ENCODE data around the gene DOCK8. TPM values are rescaled to one million over a fixed set of nuclear protein-coding genes. Genes with fewer than 3 reads are reported as not detected.
A peak's percentile ranks its signal among the peaks of the same experiment; 100 is the strongest.

DOCK8 gene
- total and polyA plus RNA-seq, 2 of the 13 experiments (the other 11 are each of a cell fraction or from before 2014, with no cell fraction given): 0.28 to 0.38 TPM

DNA sequence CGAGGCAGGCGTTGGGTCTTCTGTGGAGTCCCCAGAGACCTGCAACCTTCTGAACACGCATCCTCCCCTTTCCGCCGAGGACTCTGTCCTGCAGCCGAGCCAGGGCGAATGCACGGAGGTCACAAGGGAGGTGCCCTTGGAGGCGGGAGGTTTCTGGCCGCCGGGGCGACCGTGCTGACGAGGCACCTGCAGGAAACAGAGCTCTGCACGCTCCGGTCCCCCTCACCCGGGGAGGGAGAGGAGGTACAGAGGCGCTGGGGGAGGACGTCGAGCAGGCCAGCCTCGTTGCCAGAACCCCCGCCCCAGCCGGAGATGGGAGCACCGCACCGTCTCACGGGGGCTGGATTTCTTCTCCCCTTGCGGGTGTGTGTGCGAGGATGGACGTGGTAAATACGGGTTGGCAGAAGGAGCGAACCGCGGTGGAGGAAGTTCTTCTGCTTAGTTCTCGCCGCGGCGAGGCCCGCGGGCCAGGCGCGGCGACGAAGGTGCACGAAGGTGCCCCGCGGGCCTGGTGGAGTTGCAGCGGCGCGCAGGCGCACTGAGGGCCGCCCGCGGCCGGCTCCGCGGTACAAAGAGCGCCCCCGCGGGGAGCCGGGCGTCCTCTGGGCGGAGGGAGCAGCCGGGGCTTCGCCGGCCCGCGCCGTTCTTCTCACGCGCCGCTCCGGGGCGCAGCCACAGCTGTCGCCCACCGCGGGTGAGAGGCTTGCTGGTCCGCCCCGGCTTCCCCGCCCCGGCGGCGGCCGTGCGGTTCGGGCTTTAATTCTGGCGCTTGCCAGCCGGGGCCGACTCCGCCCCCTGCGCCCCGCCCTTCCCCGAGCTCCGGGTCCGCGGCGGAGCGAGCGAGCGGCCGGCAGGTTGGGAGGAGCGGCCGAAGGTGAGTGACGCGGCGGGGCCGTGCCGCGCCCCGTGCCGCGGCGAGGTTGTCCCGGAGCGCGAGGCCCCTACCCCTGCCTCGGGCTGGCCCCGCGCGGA lies 289.5 kb downstream of the DOCK8 start, which contains the start of gene KANK1 (continued):
- TF ChIP-seq ESRRA (CRISPR knock-in tag; IDR thresholded peaks at IDR 0.05; ENCODE audit: low read depth) (0 out of 2 replicates have a peak, but pooled peaks have one; percentile 45), GFI1 (CRISPR knock-in tag; IDR thresholded peaks at IDR 0.05; ENCODE audit: borderline replicate concordance) (no peak), ZNF614 (CRISPR knock-in tag; IDR thresholded peaks at IDR 0.05; ENCODE audit: borderline replicate concordance) (0 out of 2 replicates have a peak, but pooled peaks have one; percentile 22), ZNF841 (CRISPR knock-in tag; IDR thresholded peaks at IDR 0.05; ENCODE audit: borderline replicate concordance) (peak; percentile 17; the same call in 1 of the 2 replicates), ZNF772 (CRISPR knock-in tag; IDR thresholded peaks at IDR 0.05) (0 out of 2 replicates have a peak, but pooled peaks have one; percentile 38), KAT7 (CRISPR knock-in tag; IDR thresholded peaks at IDR 0.05; ENCODE audit: borderline replicate concordance) (no peak), MZF1 (CRISPR knock-in tag; IDR thresholded peaks at IDR 0.05; ENCODE audit: borderline replicate concordance) (no peak), ZSCAN31 (CRISPR knock-in tag; IDR thresholded peaks at IDR 0.05; ENCODE audit: low read depth) (no peak; the same call in 1 of the 2 replicates), ZNF83 (CRISPR knock-in tag; IDR thresholded peaks at IDR 0.05; ENCODE audit: borderline replicate concordance) (peak; percentile 36; the same call in 1 of the 2 replicates), SRSF1 (optimal IDR thresholded peaks at IDR 0.05; ENCODE audit: low read depth, low read length) (no peak), ZNF510 (CRISPR knock-in tag; IDR thresholded peaks at IDR 0.05; ENCODE audit: low read depth) (0 out of 2 replicates have a peak, but pooled peaks have one; percentile 77), ZNF75D (CRISPR knock-in tag; IDR thresholded peaks at IDR 0.05; ENCODE audit: borderline replicate concordance) (peak; percentile 62; the same call in 1 of the 2 replicates), JARID2 (CRISPR knock-in tag; IDR thresholded peaks at IDR 0.05; ENCODE audit: insufficient replicate concordance) (no peak), ZNF563 (CRISPR knock-in tag; IDR thresholded peaks at IDR 0.05) (peak; percentile 81), ZNF225 (CRISPR knock-in tag; IDR thresholded peaks at IDR 0.05) (peak; percentile 61; the same call in 1 of the 2 replicates), ZNF558 (CRISPR knock-in tag; IDR thresholded peaks at IDR 0.05; ENCODE audit: borderline replicate concordance) (peak; percentile 63; the same call in 1 of the 2 replicates), ZNF761 (CRISPR knock-in tag; conservative IDR thresholded peaks at IDR 0.05) (0 out of 2 replicates have a peak, but pooled peaks have one; percentile 27), ZNF678 (CRISPR knock-in tag; IDR thresholded peaks at IDR 0.05) (peak; percentile 40; the same call in 1 of the 2 replicates)
- TF ChIP-seq, protein P1, sequence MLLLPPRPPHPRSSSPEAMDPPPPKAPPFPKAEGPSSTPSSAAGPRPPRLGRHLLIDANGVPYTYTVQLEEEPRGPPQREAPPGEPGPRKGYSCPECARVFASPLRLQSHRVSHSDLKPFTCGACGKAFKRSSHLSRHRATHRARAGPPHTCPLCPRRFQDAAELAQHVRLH (CRISPR knock-in tag; IDR thresholded peaks at IDR 0.05; ENCODE audit: borderline replicate concordance, low read depth): peak; percentile 73; the same call in 1 of the 2 replicates
- TF ChIP-seq, protein P2, sequence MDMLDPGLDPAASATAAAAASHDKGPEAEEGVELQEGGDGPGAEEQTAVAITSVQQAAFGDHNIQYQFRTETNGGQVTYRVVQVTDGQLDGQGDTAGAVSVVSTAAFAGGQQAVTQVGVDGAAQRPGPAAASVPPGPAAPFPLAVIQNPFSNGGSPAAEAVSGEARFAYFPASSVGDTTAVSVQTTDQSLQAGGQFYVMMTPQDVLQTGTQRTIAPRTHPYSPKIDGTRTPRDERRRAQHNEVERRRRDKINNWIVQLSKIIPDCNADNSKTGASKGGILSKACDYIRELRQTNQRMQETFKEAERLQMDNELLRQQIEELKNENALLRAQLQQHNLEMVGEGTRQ (IDR thresholded peaks at IDR 0.05; ENCODE audit: low read depth, low read length): no peak
- TF ChIP-seq, protein P2 (CRISPR knock-in tag; IDR thresholded peaks at IDR 0.05; ENCODE audit: borderline replicate concordance): no peak; the same call in 1 of the 2 replicates
- TF ChIP-seq, protein P3, sequence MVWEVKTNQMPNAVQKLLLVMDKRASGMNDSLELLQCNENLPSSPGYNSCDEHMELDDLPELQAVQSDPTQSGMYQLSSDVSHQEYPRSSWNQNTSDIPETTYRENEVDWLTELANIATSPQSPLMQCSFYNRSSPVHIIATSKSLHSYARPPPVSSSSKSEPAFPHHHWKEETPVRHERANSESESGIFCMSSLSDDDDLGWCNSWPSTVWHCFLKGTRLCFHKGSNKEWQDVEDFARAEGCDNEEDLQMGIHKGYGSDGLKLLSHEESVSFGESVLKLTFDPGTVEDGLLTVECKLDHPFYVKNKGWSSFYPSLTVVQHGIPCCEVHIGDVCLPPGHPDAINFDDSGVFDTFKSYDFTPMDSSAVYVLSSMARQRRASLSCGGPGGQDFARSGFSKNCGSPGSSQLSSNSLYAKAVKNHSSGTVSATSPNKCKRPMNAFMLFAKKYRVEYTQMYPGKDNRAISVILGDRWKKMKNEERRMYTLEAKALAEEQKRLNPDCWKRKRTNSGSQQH (CRISPR knock-in tag; IDR thresholded peaks at IDR 0.05; ENCODE audit: low read depth): no peak
- TF ChIP-seq, protein P4, sequence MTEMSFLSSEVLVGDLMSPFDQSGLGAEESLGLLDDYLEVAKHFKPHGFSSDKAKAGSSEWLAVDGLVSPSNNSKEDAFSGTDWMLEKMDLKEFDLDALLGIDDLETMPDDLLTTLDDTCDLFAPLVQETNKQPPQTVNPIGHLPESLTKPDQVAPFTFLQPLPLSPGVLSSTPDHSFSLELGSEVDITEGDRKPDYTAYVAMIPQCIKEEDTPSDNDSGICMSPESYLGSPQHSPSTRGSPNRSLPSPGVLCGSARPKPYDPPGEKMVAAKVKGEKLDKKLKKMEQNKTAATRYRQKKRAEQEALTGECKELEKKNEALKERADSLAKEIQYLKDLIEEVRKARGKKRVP (CRISPR knock-in tag; IDR thresholded peaks at IDR 0.05): 0 out of 4 replicates have a peak, but pooled peaks of 1 of the 2 experiments have one; percentile 18
